K562 (cell line): ENCODE results near the gene MTMR10. TPM values are rescaled to one million over a fixed set of nuclear protein-coding genes. Genes with fewer than 3 reads are reported as not detected.

Experiments
- ATAC-seq: fragments of 200-7000 bp; cut with Tn5 transposase; 3 replicates; pipeline ENCODE4 v1.9.1; 2020; ENCODE audit warnings: moderate library complexity
- BruUV-seq: library from RNA; stranded (reverse); fragments of 400-500 nt; replicated peaks from 2 replicates; lab custom pipeline; 2021; lab: Mats Ljungman, UMichigan
- CTCF ChIA-PET: fragments of 300-600 bp; formaldehyde crosslinking; extraction: SDS; loops from one replicate; lab custom pipeline; 2021; ENCODE audit warnings: low intra/inter-chr PET ratio; lab: Yijun Ruan, JAX
- POLR2A ChIA-PET: fragments of 300-600, 350-650 bp; sonication (Branson Sonifier 250); formaldehyde crosslinking; extraction: SDS; loops from one replicate; lab custom pipeline; 2021; ENCODE audit warnings: antibody characterized with exemption, inconsistent platforms; lab: Yijun Ruan, JAX
- DNase-seq, 4 experiments: peaks; one replicate each; pipeline versions ENCODE4 v3.0.0 to v3.0.0-alpha.2; 2011 to 2018; ENCODE audit warnings: low spot score in 3 of 4, mixed read lengths in 3 of 4; ENCODE audit errors: extremely low read depth in 1 of 4
- FAIRE-seq: peaks from 2 replicates; lab custom pipeline; 2011; peaks lifted over from hg19 to GRCh38; lab: Jason Lieb, UNC
- H2AFZ ChIP-seq: 2 replicates; pipeline ENCODE4 v1.6.0; 2011; ENCODE audit warnings: low read depth, low read length, control low read depth, inconsistent platforms
- H3K27ac ChIP-seq: fragments of 200-600 bp; 3 replicates; pipeline ENCODE4 v1.8.0; 2011; ENCODE audit warnings: low read depth, mild to moderate bottlenecking, control low read depth, inconsistent platforms, low read length, moderate library complexity, mixed read lengths; ENCODE audit errors: extremely low read depth
- H3K27me3 ChIP-seq, 2 experiments: fragments of 300-600 bp in 1 of 2; 2 replicates in 1 of 2; 3 replicates in 1 of 2; pipeline versions ENCODE4 v1.6.0 to v1.8.0; 2011; ENCODE audit warnings: inconsistent platforms in 2 of 2, low read length in 2 of 2, mild to moderate bottlenecking in 1 of 2, mixed read lengths in 1 of 2, moderate library complexity in 1 of 2; ENCODE audit not compliant: control insufficient read depth in 2 of 2, insufficient read depth in 2 of 2
- H3K36me3 ChIP-seq: fragments of 300-600 bp; 3 replicates; pipeline ENCODE4 v1.8.0; 2011; ENCODE audit warnings: mild to moderate bottlenecking, low read length, inconsistent platforms; ENCODE audit not compliant: control insufficient read depth, insufficient read depth
- H3K4me1 ChIP-seq, 2 experiments: fragments of 200-600 bp in 1 of 2; replicated peaks in 1 of 2; 2 replicates in 1 of 2; 3 replicates in 1 of 2; pipeline versions ENCODE4 v1.5.1 to v1.8.0; 2011; ENCODE audit warnings: inconsistent platforms in 2 of 2, low read length in 2 of 2, mild to moderate bottlenecking in 1 of 2, mixed read lengths in 1 of 2, moderate library complexity in 1 of 2; ENCODE audit not compliant: control insufficient read depth in 2 of 2, insufficient read depth in 2 of 2
- H3K4me2 ChIP-seq: 2 replicates; pipeline ENCODE4 v1.6.1; 2011; ENCODE audit warnings: low read length, control low read depth, inconsistent platforms, mixed read lengths; ENCODE audit not compliant: insufficient read depth
- H3K4me3 ChIP-seq: fragments of 200-600 bp; sonication (generic), shearing (Covaris generic); 2 replicates; pipeline ENCODE4 v1.5.1; 2016; ENCODE audit warnings: control low read depth, inconsistent platforms
- H3K79me2 ChIP-seq: fragments of 200-600 bp; 3 replicates; pipeline ENCODE4 v1.8.0; 2011; ENCODE audit warnings: low read length, inconsistent platforms; ENCODE audit not compliant: control insufficient read depth, insufficient read depth
- H3K9ac ChIP-seq, 2 experiments: 2 replicates each; pipeline versions ENCODE4 v1.6.0 to v1.6.1; 2011; ENCODE audit warnings: low read depth in 2 of 2, low read length in 2 of 2, control low read depth in 1 of 2, inconsistent platforms in 1 of 2, mild to moderate bottlenecking in 1 of 2, mixed read lengths in 1 of 2; ENCODE audit not compliant: insufficient read depth in 1 of 2
- H3K9me1 ChIP-seq: one replicate; pipeline ENCODE4 v1.6.0; 2011; ENCODE audit warnings: inconsistent platforms, mild to moderate bottlenecking, low read length, moderate library complexity; ENCODE audit not compliant: control insufficient read depth, insufficient read depth
- H3K9me3 ChIP-seq: replicated peaks from 2 replicates; pipeline ENCODE4 v1.5.1; 2011; ENCODE audit warnings: low read depth, low read length, inconsistent platforms; ENCODE audit not compliant: control insufficient read depth, insufficient read depth
- H4K20me1 ChIP-seq: replicated peaks from 2 replicates; pipeline ENCODE4 v1.6.1; 2011; ENCODE audit warnings: low read length, inconsistent platforms, mixed read lengths; ENCODE audit not compliant: control insufficient read depth, insufficient read depth
- BHLHE40 ChIP-seq: IDR thresholded peaks from 2 replicates; pipeline ENCODE4 v1.6.1; 2011; ENCODE audit warnings: low read length, improper control_type of control experiment
- ESRRB ChIP-seq: fragments of 250-450 bp; sonication (Bioruptor Pico); IDR thresholded peaks from 2 replicates; pipeline ENCODE4 v1.5.0; 2020; ENCODE audit warnings: mild to moderate bottlenecking, moderate library complexity, borderline replicate concordance
- SLC30A9 ChIP-seq: fragments of 250-450 bp; sonication (Bioruptor Pico); IDR thresholded peaks from 2 replicates; pipeline ENCODE4 v1.8.0; 2022; ENCODE audit warnings: mild to moderate bottlenecking, moderate library complexity
- ZNF134 ChIP-seq: fragments of 250-450 bp; sonication (Bioruptor Pico); conservative IDR thresholded peaks from 2 replicates; pipeline ENCODE4 v1.4.0; 2020
- ZNF184 ChIP-seq: sonication (generic); formaldehyde crosslinking; IDR thresholded peaks from 2 replicates; pipeline ENCODE4 v1.5.0; 2020; ENCODE audit warnings: missing genetic modification reagents
- ZNF444 ChIP-seq: fragments of 250-450 bp; sonication (Bioruptor Pico); IDR thresholded peaks from 2 replicates; pipeline ENCODE4 v1.4.0; 2020; ENCODE audit warnings: mild to moderate bottlenecking, moderate library complexity
- WGBS: fragments of 100-300 bp; shearing (Covaris generic); methylation state at CpG from one replicate; pipeline ENCODE4 v1.1.6; 2016; ENCODE audit warnings: low coverage, mixed read lengths; ENCODE audit not compliant: insufficient coverage; ENCODE audit errors: missing lambda C conversion rate; 5-methylcytosine and 5-hydroxymethylcytosine counted together
- in situ Hi-C: fragments of 300-500 bp; cut with MboI; formaldehyde crosslinking; loops from 4 replicates; pipeline ENCODE4 v1.15.0; 2018; ENCODE audit warnings: inconsistent platforms, mixed read lengths
- intact Hi-C: fragments of 100-400 bp; cut with micrococcal nuclease; formaldehyde crosslinking; loops from 2 replicates; pipeline ENCODE4 v1.14.2; 2022
- polyA plus RNA-seq, 8 experiments: library from polyadenylated mRNA; depleted of rRNA in 4 of 8; stranded (reverse) in 5 of 8; unstranded in 3 of 8; fragments of >200 nt; fragmentation: Nextera tagmentation in 2 of 8; fragmentation: Illumina TruSeq in 1 of 8; extraction: Ambion mirVana in 2 of 8; extraction: Trizol in 1 of 8; gene quantifications; 2 replicates each; pipeline versions ENCODE4 v1.2.1 to v1.2.3, GENCODE V29; 2011 to 2014; ENCODE audit warnings: inconsistent platforms in 1 of 8, missing spikeins in 1 of 8
- total RNA-seq, 7 experiments: library from RNA; depleted of rRNA in 6 of 7; stranded (reverse); fragments of >200 nt in 6 of 7; fragmentation: Illumina TruSeq in 2 of 7; extraction: Trizol in 2 of 7; gene quantifications; 2 replicates each; pipeline versions ENCODE4 v1.2.1 to v1.2.3, GENCODE V29; 2011 to 2021; ENCODE audit warnings: low replicate concordance in 1 of 7

MTMR10 gene
- total and polyA plus RNA-seq, 9 of the 15 experiments (the other 6 are each of a cell fraction or from before 2014, with no cell fraction given) = 1.6 to 6.8 (median 4.8) TPM

DNA sequence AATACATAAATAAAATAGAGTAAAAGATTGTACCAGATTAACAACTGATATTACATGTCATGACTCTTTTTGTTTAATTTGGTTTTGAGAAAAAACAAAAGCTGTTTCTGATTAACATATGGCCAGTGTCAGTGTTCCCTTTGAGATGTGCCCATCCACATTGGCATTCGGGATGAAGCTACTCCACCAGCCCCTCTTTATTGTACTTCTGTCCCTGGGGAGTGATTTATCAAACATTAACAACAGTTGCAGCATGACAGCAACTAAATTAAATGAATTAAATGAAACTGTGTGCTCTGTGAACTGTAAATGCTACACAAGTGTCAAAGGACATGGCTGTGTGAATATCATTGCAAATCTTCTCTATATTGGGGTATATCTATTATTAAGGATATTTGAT is 25.9 kb upstream of the MTMR10 start:
- no peak for DNase-seq
- no peak overlapping the region for H2AFZ ChIP-seq
- 0% methylated on average over 1 of the region's 1 CpG for WGBS
- H4K20me1 ChIP-seq = no peaks in the 10 kb centered on the region
- H3K4me2 ChIP-seq = no peak overlapping the region
- in situ Hi-C loops (no loop called here), intact Hi-C loops (no loop called here)
- no peaks in the 10 kb centered on the region for H3K36me3 ChIP-seq
- POLR2A ChIA-PET = interaction anchor here (0.8 kb wide), 1 partner anchor 8 kb away, joined by 3 read pairs; no protein-coding TSS in a partner anchor
- peaks cover 5 to 7% of the 10 kb centered on the region in 2 experiments; a peak in 2 of 5 replicates for H3K27me3 ChIP-seq
- no peaks in the 10 kb centered on the region for H3K4me1 ChIP-seq
- no peak overlapping the region for H3K9ac ChIP-seq
- H3K9me1 ChIP-seq = no peaks in the 10 kb centered on the region
- H3K79me2 ChIP-seq = no peaks in the 10 kb centered on the region
- no peak overlapping the region for H3K4me3 ChIP-seq
- no peaks in the 10 kb centered on the region for H3K9me3 ChIP-seq
- ATAC-seq = no peak
- TF ChIP-seq ZNF184 (CRISPR knock-in tag) (no peak), ESRRB (CRISPR knock-in tag) (no peak), ZNF134 (CRISPR knock-in tag) (no peak), SLC30A9 (CRISPR knock-in tag) (no peak)
- TF ChIP-seq, all 486 proteins: peak for 0
- BruUV-seq = no TSS peak
- no peak overlapping the region for H3K27ac ChIP-seq
- no peak for FAIRE-seq
- CTCF ChIA-PET = no interaction called here

DNA sequence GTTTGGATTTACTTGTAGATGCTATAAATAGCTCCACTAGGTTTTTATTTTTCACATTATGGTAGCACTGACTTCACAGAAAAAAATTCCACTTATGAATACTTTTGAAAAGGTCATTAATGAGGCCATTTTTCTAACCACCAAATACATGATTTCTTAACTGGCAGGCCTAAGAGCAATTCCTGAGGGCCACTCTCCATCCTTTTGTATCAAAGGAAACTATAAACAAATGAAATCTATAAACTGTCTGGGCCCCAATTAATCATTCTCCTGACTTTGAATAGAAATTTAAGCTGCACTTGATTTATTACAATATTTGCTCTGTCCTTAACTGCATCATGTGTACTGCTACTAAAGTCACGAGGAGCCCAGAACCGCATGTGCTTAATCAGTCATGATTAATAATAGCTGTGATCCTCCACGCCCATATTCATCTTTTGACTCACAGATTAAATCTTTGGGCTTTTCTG is 25.1 kb upstream of the MTMR10 start:
- Histone ChIP-seq H4K20me1 (no peaks in the 10 kb centered on the region), H3K4me3 (no peak overlapping the region), H3K4me1 (no peaks in the 10 kb centered on the region), H3K27ac (no peak overlapping the region), H3K27me3 (peaks cover 5 to 7% of the 10 kb centered on the region in 2 experiments; a peak in 2 of 5 replicates), H3K9me1 (no peaks in the 10 kb centered on the region), H3K36me3 (no peaks in the 10 kb centered on the region), H3K9ac (no peak overlapping the region), H3K4me2 (no peak overlapping the region), H2AFZ (no peak overlapping the region), H3K79me2 (no peaks in the 10 kb centered on the region), H3K9me3 (0 out of 2 replicates have a peak, but pooled peaks cover 2% of the 10 kb centered on the region)
- TF ChIP-seq ZNF444 (CRISPR knock-in tag) (no peak), BHLHE40 (no peak)
- 11% methylated on average over 3 of the region's 3 CpGs for WGBS
- FAIRE-seq = no peak
- intact Hi-C loops (no loop called here), in situ Hi-C loops (no loop called here)
- ChIA-PET POLR2A (interaction anchor here (0.8 kb wide), 1 partner anchor 9 kb away, joined by 3 read pairs; no protein-coding TSS in a partner anchor), CTCF (no interaction called here)
- BruUV-seq = no TSS peak
- DNase-seq = no peak
- ATAC-seq = no peak
